Ovary (tissue), 9 donors: ENCODE data around the gene SFXN5. TPM values are rescaled to one million over a fixed set of nuclear protein-coding genes. Genes with fewer than 3 reads are reported as not detected.

ENCODE experiments used
- DNase-seq, 5 donors: peaks; one replicate each; pipeline ENCODE4 v3.0.0-alpha.2; 2019 to 2020
- H3K27ac ChIP-seq, 2 donors: fragments of 200-600 bp; one replicate each; pipeline versions ENCODE4 v1.5.1 to v1.8.0; 2019 to 2022
- H3K27me3 ChIP-seq: fragments of 200-600 bp; one replicate; pipeline ENCODE4 v1.8.0; 2022
- H3K36me3 ChIP-seq: fragments of 200-600 bp; sonication (generic); one replicate; pipeline ENCODE4 v1.5.1; 2019
- H3K4me1 ChIP-seq: one replicate; pipeline ENCODE4 v1.8.1; 2013; ENCODE audit warnings: mild to moderate bottlenecking, moderate library complexity; ENCODE audit not compliant: insufficient read depth
- H3K4me3 ChIP-seq: fragments of 200-600 bp; sonication (generic); one replicate; pipeline ENCODE4 v1.5.1; 2017
- H3K9me3 ChIP-seq, 2 donors: fragments of 200-600 bp in 1 of 2; sonication (generic) in 1 of 2; one replicate each; pipeline versions ENCODE4 v1.5.1 to v1.8.1; 2013 to 2019; ENCODE audit warnings: mild to moderate bottlenecking in 1 of 2, moderate library complexity in 1 of 2
- EP300 ChIP-seq: sonication (generic); formaldehyde crosslinking; IDR thresholded peaks from one replicate; pipeline ENCODE4 v1.6.1; 2017; ENCODE audit warnings: antibody characterized with exemption
- POLR2A ChIP-seq: fragments of 450-650 bp; IDR thresholded peaks from one replicate; pipeline ENCODE4 v1.6.1; 2017; ENCODE audit warnings: antibody characterized with exemption, mild to moderate bottlenecking, moderate library complexity
- WGBS, 3 donors: extraction: QIAGEN DNeasy Blood & Tissue Kit in 1 of 3; methylation state at CpG; one replicate each; pipeline versions ENCODE4 v1.1.5 to v1.1.7; 2013 to 2017; 5-methylcytosine and 5-hydroxymethylcytosine counted together
- intact Hi-C, 4 donors: fragments of 100-400 bp; cut with DNase I; formaldehyde crosslinking; loops; one replicate each; pipeline versions ENCODE4 v1.11.0 to v1.15.1; 2022 to 2023
- polyA plus RNA-seq, 2 donors: library from polyadenylated mRNA; stranded (reverse); fragments of 200-250 nt in 1 of 2; fragments of 350-450 nt in 1 of 2; fragmentation: Illumina TruSeq in 1 of 2; extraction: RNeasy Lipid Tissue Mini Kit (QIAGEN cat#74804) in 1 of 2; gene quantifications; one replicate each; pipeline ENCODE4 v1.2.3, GENCODE V29; 2013 to 2014
- total RNA-seq, 7 donors: library from RNA; depleted of rRNA in 2 of 7; stranded (reverse); fragments of >200 nt in 2 of 7; fragmentation: NEBNext Ultra II Directional in 3 of 7; extraction: Animal tissue kit (Norgen Biotek cat#: 25700) in 3 of 7; gene quantifications; one replicate each; pipeline versions ENCODE4 v1.1.0 to v1.2.4, GENCODE V29; 2016 to 2023
- TF ChIP-seq, protein P1 (sequence below), 3 donors: fragments of 450-650 bp in 2 of 3; fragments of 200-600 bp in 1 of 3; IDR thresholded peaks; one replicate each; pipeline versions ENCODE4 v1.5.1 to v1.8.0; 2016 to 2022; ENCODE audit warnings: antibody characterized with exemption in 3 of 3, mild to moderate bottlenecking in 1 of 3
- donor health status: DM: no; HTN: no; CAD: no; lungs with moderate emphysema.
- donor health status: DM: no; HTN: no; CAD: no.
- donor health status: Bipolar disorder and iron deficiency.
- donor health status: DM: yes; HTN: yes; CAD: no.
- donor health status: DM: no; HTN: no; CAD: no.
- donor health status: DM: yes; HTN: yes; CAD: no.

SFXN5 gene
- total and polyA plus RNA-seq, 9 donors = 4.3 to 19.3 (median 11.6) TPM

DNA sequence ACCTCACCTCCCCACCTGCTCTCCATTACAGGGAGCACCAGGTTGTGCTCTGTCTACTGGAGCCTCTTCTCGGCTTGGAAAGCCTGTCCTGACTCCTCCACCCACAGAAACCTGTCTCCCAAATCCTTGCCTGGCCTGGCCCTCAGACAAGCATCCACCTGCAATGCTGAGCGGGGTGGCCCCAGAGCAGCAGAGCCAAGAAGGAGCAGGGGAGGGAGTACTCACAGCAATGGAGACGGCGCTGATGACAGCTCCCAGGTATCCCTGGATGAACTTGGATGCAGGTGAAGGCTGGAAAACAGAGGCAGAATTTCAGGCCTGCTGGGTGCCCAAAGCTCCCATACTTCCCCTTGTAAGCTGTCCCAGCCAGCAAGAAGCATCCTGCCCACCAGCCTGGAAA lies 72.8 kb downstream of the SFXN5 start:
- WGBS, 3 donors = 87 to 98% (median 88%) methylated on average over 4 of the region's 4 CpGs
- intact Hi-C loops = loop anchor here in 2 of 4 donors (10.0 kb wide), 2 partner anchors 166 to 176 kb away; no protein-coding TSS in a partner anchor
- H3K36me3 ChIP-seq = no peaks in the 10 kb centered on the region

GRCh38 chr2:72998234-72998651 lies 73.3 kb downstream of the SFXN5 start:
- Histone ChIP-seq H3K27ac (no peak overlapping the region), H3K4me3 (no peak overlapping the region), H3K36me3 (no peaks in the 10 kb centered on the region), H3K27me3 (no peaks in the 10 kb centered on the region), H3K4me1 (no peaks in the 10 kb centered on the region), H3K9me3 (no peaks in the 10 kb centered on the region)
- TF ChIP-seq POLR2A (no peak), EP300 (no peak)
- TF ChIP-seq, protein P1, sequence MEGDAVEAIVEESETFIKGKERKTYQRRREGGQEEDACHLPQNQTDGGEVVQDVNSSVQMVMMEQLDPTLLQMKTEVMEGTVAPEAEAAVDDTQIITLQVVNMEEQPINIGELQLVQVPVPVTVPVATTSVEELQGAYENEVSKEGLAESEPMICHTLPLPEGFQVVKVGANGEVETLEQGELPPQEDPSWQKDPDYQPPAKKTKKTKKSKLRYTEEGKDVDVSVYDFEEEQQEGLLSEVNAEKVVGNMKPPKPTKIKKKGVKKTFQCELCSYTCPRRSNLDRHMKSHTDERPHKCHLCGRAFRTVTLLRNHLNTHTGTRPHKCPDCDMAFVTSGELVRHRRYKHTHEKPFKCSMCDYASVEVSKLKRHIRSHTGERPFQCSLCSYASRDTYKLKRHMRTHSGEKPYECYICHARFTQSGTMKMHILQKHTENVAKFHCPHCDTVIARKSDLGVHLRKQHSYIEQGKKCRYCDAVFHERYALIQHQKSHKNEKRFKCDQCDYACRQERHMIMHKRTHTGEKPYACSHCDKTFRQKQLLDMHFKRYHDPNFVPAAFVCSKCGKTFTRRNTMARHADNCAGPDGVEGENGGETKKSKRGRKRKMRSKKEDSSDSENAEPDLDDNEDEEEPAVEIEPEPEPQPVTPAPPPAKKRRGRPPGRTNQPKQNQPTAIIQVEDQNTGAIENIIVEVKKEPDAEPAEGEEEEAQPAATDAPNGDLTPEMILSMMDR (IDR thresholded peaks at IDR 0.05) = no peak
- DNase-seq = no peak
- 93 to 96% (median 95%) methylated on average over 11 to 12 of the region's 12 CpGs for WGBS, 3 donors
- intact Hi-C loops = loop anchor here in 2 of 4 donors (10.0 kb wide), 2 partner anchors 167 to 177 kb away; no protein-coding TSS in a partner anchor

More for the DNA sequence above, 72.8 kb downstream of the SFXN5 start:
- no peaks in the 10 kb centered on the region for H3K9me3 ChIP-seq
- no peak overlapping the region for H3K27ac ChIP-seq
- H3K27me3 ChIP-seq = no peaks in the 10 kb centered on the region
- H3K4me1 ChIP-seq = no peaks in the 10 kb centered on the region
- H3K4me3 ChIP-seq = no peak overlapping the region
- TF ChIP-seq EP300 = no peak
- TF ChIP-seq, protein P1 (IDR thresholded peaks at IDR 0.05) = no peak
- TF ChIP-seq POLR2A = no peak
- DNase-seq = no peak

GRCh38 chr2:72996117-72996502 lies 75.4 kb downstream of the SFXN5 start:
- TF ChIP-seq EP300 (no peak), POLR2A (no peak)
- no peaks in the 10 kb centered on the region for H3K4me1 ChIP-seq
- no peaks in the 10 kb centered on the region for H3K27me3 ChIP-seq
- DNase-seq = peak in 1 of 5 donors; percentile 3
- no peak overlapping the region for H3K4me3 ChIP-seq
- H3K36me3 ChIP-seq = no peaks in the 10 kb centered on the region
- no peaks in the 10 kb centered on the region for H3K9me3 ChIP-seq
- intact Hi-C loops = loop anchor here in 2 of 4 donors (10.0 kb wide), 2 partner anchors 169 to 179 kb away; no protein-coding TSS in a partner anchor
- 90 to 96% (median 95%) methylated on average over 7 of the region's 7 CpGs for WGBS, 3 donors
- no peak overlapping the region for H3K27ac ChIP-seq

DNA sequence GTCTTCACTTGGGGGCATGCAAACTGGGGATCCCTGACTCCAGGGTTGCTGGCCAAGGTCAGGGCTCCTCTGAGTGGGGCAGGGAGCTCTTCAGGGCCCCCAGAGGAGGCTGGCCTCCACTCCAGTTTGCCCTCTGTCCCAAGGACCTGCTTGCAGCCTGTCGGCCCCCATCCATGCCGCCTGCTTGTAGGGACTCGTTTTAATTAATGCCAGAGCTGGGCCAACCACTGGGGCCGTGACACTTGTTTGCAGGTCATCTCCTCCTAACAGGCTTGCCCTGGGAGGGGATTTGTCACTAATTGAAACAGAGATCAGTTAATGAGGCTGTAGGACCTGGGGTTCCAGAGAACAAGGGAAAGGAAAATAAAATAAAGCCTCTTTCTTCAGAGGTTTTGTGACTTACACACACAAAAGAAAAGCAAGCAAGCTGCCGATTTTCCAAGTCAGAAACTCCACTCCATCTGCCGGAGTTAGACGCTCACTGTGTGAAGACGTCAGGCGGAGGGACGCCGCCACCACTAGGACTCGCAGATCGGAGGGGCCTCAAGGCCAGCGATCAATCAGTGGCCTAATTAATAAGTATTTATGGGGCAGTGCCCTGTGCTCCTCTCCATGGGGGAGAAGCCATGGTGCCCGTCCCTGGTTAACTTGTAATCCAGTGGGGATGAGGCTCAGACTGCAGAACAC lies 75.9 kb downstream of the SFXN5 start:
- intact Hi-C loops = loop anchor here in 2 of 4 donors (10.0 kb wide), 2 partner anchors 169 to 179 kb away; no protein-coding TSS in a partner anchor
- no peaks in the 10 kb centered on the region for H3K9me3 ChIP-seq
- no peak for TF ChIP-seq POLR2A
- TF ChIP-seq, protein P1 (IDR thresholded peaks at IDR 0.05) = no peak
- H3K27ac ChIP-seq = no peak overlapping the region
- no peak overlapping the region for H3K4me3 ChIP-seq
- H3K27me3 ChIP-seq = no peaks in the 10 kb centered on the region
- no peaks in the 10 kb centered on the region for H3K4me1 ChIP-seq
- no peak for DNase-seq
- WGBS, 3 donors = 83 to 87% (median 83%) methylated on average over 15 of the region's 15 CpGs
- H3K36me3 ChIP-seq = no peaks in the 10 kb centered on the region

DNA sequence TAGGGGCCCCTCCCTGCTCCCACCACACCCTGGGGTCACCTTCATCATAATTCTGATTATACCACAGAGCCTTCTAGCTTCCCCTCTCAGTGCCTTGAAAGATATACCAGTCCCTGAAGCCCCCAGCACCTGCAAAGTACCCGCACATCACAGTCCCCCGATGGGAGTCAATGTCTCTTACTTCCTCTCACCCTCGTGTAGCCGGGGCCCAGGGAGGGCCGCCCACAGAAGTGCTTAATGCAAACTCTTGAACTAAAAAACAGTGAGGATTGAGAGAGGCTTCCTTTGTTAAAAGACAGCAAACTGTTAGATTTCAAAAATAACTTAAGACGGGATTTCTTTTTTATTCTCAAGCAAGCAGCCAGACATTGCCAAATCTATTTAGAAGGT lies 76.5 kb downstream of the SFXN5 start:
- no peak for DNase-seq
- intact Hi-C loops = loop anchor here (5.0 to 10.0 kb wide), 3 partner anchors 167 to 180 kb away; no protein-coding TSS in a partner anchor
- 77 to 82% (median 82%) methylated on average over 6 of the region's 6 CpGs for WGBS, 3 donors
- H3K27ac ChIP-seq = no peak overlapping the region
- H3K36me3 ChIP-seq = no peaks in the 10 kb centered on the region
- H3K4me3 ChIP-seq = no peak overlapping the region
- no peaks in the 10 kb centered on the region for H3K27me3 ChIP-seq
- H3K9me3 ChIP-seq = no peaks in the 10 kb centered on the region
- TF ChIP-seq POLR2A (no peak), EP300 (no peak)
- TF ChIP-seq, protein P1 (IDR thresholded peaks at IDR 0.05) = no peak
- H3K4me1 ChIP-seq = no peaks in the 10 kb centered on the region
